ENCODE data around the gene TMEM269.

GRCh38 chr1:42815941-42816584, 31.3 kb downstream of the TMEM269 start:
- TF ChIP-seq CTCF (IDR thresholded peaks at IDR 0.05; ENCODE audit: poor library complexity), result no peak
- TF ChIP-seq EZH2phosphoT487 (IDR thresholded peaks at IDR 0.05; ENCODE audit: low read depth, severe bottlenecking, unreplicated experiment), result no peak
- no peak for TF ChIP-seq EZH2 (IDR thresholded peaks at IDR 0.05; ENCODE audit: borderline replicate concordance)
